Uterine smooth muscle cell (primary cell): ENCODE data around the gene CACNA2D3. TPM values are rescaled to one million over a fixed set of nuclear protein-coding genes. Genes with fewer than 3 reads are reported as not detected.

Source experiments
- total RNA-seq: library from RNA; depleted of rRNA; stranded (reverse); fragments of >200 nt; gene quantifications from 2 replicates; pipeline ENCODE4 v1.2.3, GENCODE V29; 2014

Gene CACNA2D3
- total RNA-seq, result not detected in 2 replicates

DNA sequence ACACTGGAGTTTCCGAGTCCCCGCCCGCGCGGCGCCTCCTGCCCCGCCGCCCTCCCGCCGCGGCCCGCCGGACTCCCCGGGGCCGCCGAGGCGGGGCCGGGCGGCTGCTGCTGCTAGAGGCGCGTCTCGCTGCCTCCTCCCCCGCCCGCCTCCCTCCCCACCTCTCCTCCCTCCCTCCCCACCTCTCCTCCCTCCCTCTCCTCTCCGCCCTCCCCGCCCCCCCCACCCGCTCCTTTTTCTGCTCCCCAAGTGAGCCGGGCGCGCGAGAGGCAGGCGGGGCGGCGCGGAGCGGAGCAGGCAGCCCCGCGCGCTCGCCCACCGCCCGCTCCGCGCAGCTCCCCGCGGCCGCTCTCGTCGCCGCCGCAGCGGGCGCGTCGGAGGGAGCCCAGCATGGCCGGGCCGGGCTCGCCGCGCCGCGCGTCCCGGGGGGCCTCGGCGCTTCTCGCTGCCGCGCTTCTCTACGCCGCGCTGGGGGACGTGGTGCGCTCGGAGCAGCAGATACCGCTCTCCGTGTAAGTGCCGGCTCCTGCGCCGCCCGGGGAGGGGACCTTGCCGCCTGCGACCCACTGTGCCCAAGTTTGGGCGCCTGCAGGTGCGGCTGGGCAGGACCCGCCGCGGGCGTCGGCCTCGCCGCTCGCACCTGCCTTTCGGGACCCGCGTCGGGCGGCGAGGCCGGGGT is at the start of gene CACNA2D3:
Gene CACNA2D3 (plus strand): TSS at position 229 of the 679 bp plus-strand sequence.

GRCh38 chr3:54928046-54928770 is 805.9 kb downstream of the CACNA2D3 start, which contains the start of gene LRTM1:
LRTM1 (minus strand) TSS chr3:54928059; CDS start chr3:54927911, 148 bp downstream.

Other genes starting within 250 kb of the CACNA2D3 start
- 30.4 and 36.5 TPM in 2 replicates for gene ACTR8, start 240.4 kb upstream of the CACNA2D3 start, total RNA-seq
- gene SELENOK, start 230.7 kb upstream of the CACNA2D3 start, total RNA-seq, result 24.3 and 32.9 TPM in 2 replicates